Measurements from ENCODE around the gene UFL1. TPM values are rescaled to one million over a fixed set of nuclear protein-coding genes. Genes with fewer than 3 reads are reported as not detected.

UFL1 gene
- total and polyA plus RNA-seq, 2 of the 4 experiments (the other 2 are of a cell fraction), result 8.2 to 19.2 TPM

DNA sequence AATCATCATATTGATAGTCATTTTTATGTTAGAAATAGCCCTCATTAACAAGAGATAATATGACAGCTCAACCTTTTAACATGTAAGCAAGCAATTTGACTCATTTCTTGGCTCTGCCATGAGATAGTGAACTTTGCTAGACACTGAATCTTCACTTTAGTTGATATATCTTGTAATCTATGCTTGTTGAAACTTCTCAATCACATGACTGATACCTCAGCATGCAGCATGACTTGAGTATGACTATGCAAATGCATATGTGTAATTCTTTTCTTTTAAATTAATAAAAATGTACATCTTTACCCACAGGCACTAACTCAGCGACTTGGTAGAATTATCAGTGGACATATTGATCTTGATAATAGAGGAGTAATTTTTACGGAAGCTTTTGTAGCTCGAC is 6.6 kb downstream of the UFL1 start:
- no peak for DNase-seq
- WGBS, 2 experiments (ENCODE audit: extremely low coverage in 2 of 2, insufficient read length in 1 of 2), result no CpG with 5 or more reads among the region's 3 CpGs
- no peak overlapping the region for H3K23ac ChIP-seq (ENCODE audit: low read depth, low read length)
- CTCF ChIA-PET, result interaction anchor here (0.6 to 1.5 kb wide), 2 partner anchors 16 to 24 kb away, joined by 4 to 5 read pairs; no protein-coding TSS in a partner anchor
- POLR2A ChIA-PET (ENCODE audit: unreplicated experiment), result no interaction called here
- no peaks in the 10 kb centered on the region for H3K9me3 ChIP-seq (ENCODE audit: control insufficient read depth, insufficient read depth, low read length)
- no peak overlapping the region for H2AK9ac ChIP-seq (replicated peaks; ENCODE audit: low read depth, low read length, poor library complexity)
- no peak overlapping the region for H3K9ac ChIP-seq (ENCODE audit: low read depth, low read length)
- no peak overlapping the region for H3K4ac ChIP-seq (ENCODE audit: low read depth, low read length)
- no TSS peak for BruUV-seq (replicated peaks)
- no peak for ATAC-seq (ENCODE audit: low read depth)
- H3K27me3 ChIP-seq (ENCODE audit: control insufficient read depth, insufficient read depth, low read length), result no peaks in the 10 kb centered on the region
- no peak overlapping the region for H4K91ac ChIP-seq (ENCODE audit: insufficient read depth, low read depth, low read length)
- H3K4me2 ChIP-seq (ENCODE audit: low read depth, low read length), result no peak overlapping the region
- H3K14ac ChIP-seq (replicated peaks; ENCODE audit: low read depth, low read length), result no peak overlapping the region
- in situ Hi-C loops (cut with MboI; ENCODE audit: low sequenced_read_pairs) (no loop called here), intact Hi-C loops (cut with micrococcal nuclease) (no loop called here), dilution Hi-C loops (cut with HindIII; ENCODE audit: low sequenced_read_pairs, unreplicated experiment) (no loop called here)
- H3K9me1 ChIP-seq (ENCODE audit: insufficient read depth, low read length), result no peaks in the 10 kb centered on the region
- no peak overlapping the region for H4K5ac ChIP-seq (ENCODE audit: low read depth, low read length)
- H3K27ac ChIP-seq (ENCODE audit: insufficient read depth, low read length), result no peak overlapping the region
- no peak overlapping the region for H3K4me3 ChIP-seq (ENCODE audit: insufficient read depth, low read depth, low read length)
- H3K4me1 ChIP-seq (ENCODE audit: control insufficient read depth, insufficient read depth, low read length), result no peaks in the 10 kb centered on the region
- H2BK120ac ChIP-seq (ENCODE audit: low read depth, low read length), result no peak overlapping the region
- H2AK5ac ChIP-seq (ENCODE audit: low read depth, low read length), result no peak overlapping the region
- no peak overlapping the region for H2BK20ac ChIP-seq (ENCODE audit: low read depth, low read length)
- no peak overlapping the region for H3K56ac ChIP-seq (ENCODE audit: extremely low read depth, insufficient read depth, low read length)
- H2AFZ ChIP-seq (replicated peaks; ENCODE audit: low read length, poor library complexity), result no peak overlapping the region
- no peak overlapping the region for H3K18ac ChIP-seq (ENCODE audit: low read depth, low read length)
- H4K8ac ChIP-seq (ENCODE audit: low read depth in 2 of 2, low read length in 2 of 2), result no peak overlapping the region
- no peaks in the 10 kb centered on the region; a peak in 1 of 4 replicates for H3K79me1 ChIP-seq (ENCODE audit: low read depth in 1 of 2, low read length in 2 of 2)
- no peaks in the 10 kb centered on the region for H4K20me1 ChIP-seq (ENCODE audit: insufficient read depth, low read length)
- peaks cover 20% of the 10 kb centered on the region for H3K36me3 ChIP-seq (ENCODE audit: control insufficient read depth, insufficient read depth, low read length)
- no peak overlapping the region for H2BK5ac ChIP-seq (ENCODE audit: low read depth, low read length, poor library complexity, severe bottlenecking)
- no peak overlapping the region for H2BK15ac ChIP-seq (ENCODE audit: low read depth, low read length)
- TF ChIP-seq MXI1 (IDR thresholded peaks at IDR 0.05; ENCODE audit: borderline replicate concordance, low read depth, low read length) (no peak), RCOR1 (IDR thresholded peaks at IDR 0.05; ENCODE audit: insufficient replicate concordance, low read length) (no peak), CEBPB (IDR thresholded peaks at IDR 0.05; ENCODE audit: low read depth, low read length) (no peak)

All from IMR-90 (cell line).